ENCODE measurements around the gene SNCAIP.

The SNCAIP gene

DNA sequence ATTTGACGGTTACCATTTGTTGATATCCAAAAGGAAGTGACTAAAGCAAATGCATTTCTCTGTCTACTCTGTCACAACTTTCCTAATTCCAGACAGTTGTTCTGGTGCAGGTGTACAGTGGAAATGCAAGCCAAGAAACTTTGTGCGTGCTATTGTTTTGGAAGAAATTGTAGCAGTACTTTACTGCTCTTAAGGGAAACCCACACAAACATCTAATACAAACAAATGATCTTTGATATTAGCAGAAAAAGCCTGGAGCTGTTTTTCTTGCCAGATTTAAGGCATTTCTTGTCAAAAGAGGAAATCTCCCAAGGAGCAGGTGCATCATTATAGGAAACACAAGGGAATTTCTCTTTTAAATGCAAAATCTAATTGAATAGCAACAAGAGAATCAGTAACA is 2.0 kb downstream of the SNCAIP start:
- Histone ChIP-seq H3K27me3 (ENCODE audit: insufficient read depth, poor library complexity, severe bottlenecking) (peaks cover 5% of the 10 kb centered on the region), H3K4me3 (replicated peaks; ENCODE audit: insufficient read depth, low read length) (no peak overlapping the region), H3K27ac (replicated peaks) (no peak overlapping the region)
- DNase-seq (ENCODE audit: low read depth in 1 of 2, low spot score in 1 of 2), result no peak
- TF ChIP-seq GABPA (IDR thresholded peaks at IDR 0.05; ENCODE audit: low read depth) (no peak), SPI1 (IDR thresholded peaks at IDR 0.05; ENCODE audit: borderline replicate concordance, low read depth) (no peak)
- TF ChIP-seq, protein P1, sequence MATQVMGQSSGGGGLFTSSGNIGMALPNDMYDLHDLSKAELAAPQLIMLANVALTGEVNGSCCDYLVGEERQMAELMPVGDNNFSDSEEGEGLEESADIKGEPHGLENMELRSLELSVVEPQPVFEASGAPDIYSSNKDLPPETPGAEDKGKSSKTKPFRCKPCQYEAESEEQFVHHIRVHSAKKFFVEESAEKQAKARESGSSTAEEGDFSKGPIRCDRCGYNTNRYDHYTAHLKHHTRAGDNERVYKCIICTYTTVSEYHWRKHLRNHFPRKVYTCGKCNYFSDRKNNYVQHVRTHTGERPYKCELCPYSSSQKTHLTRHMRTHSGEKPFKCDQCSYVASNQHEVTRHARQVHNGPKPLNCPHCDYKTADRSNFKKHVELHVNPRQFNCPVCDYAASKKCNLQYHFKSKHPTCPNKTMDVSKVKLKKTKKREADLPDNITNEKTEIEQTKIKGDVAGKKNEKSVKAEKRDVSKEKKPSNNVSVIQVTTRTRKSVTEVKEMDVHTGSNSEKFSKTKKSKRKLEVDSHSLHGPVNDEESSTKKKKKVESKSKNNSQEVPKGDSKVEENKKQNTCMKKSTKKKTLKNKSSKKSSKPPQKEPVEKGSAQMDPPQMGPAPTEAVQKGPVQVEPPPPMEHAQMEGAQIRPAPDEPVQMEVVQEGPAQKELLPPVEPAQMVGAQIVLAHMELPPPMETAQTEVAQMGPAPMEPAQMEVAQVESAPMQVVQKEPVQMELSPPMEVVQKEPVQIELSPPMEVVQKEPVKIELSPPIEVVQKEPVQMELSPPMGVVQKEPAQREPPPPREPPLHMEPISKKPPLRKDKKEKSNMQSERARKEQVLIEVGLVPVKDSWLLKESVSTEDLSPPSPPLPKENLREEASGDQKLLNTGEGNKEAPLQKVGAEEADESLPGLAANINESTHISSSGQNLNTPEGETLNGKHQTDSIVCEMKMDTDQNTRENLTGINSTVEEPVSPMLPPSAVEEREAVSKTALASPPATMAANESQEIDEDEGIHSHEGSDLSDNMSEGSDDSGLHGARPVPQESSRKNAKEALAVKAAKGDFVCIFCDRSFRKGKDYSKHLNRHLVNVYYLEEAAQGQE (IDR thresholded peaks at IDR 0.05; ENCODE audit: insufficient replicate concordance, low read depth), result no peak

DNA sequence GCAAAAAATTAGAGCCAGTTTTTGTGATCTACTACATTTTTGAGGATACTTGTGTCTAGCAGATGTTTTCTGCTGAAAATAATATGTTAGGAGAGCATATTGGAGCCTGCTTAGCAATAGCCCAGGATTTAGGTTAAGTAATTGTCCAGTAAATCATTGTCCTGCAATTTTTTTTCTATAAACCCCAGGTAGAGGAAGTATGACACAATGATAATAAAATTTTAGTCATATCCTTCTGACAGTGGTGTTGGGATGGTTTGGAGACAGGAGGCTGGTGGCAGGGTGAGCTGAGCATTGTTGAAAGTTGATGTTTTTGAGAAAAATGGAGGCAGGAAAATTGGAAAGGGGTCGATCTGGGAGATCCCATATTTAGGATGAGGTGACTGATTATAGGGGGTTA is 3.5 kb downstream of the SNCAIP start:
- TF ChIP-seq GABPA (IDR thresholded peaks at IDR 0.05; ENCODE audit: low read depth), result no peak
- TF ChIP-seq, protein P2, sequence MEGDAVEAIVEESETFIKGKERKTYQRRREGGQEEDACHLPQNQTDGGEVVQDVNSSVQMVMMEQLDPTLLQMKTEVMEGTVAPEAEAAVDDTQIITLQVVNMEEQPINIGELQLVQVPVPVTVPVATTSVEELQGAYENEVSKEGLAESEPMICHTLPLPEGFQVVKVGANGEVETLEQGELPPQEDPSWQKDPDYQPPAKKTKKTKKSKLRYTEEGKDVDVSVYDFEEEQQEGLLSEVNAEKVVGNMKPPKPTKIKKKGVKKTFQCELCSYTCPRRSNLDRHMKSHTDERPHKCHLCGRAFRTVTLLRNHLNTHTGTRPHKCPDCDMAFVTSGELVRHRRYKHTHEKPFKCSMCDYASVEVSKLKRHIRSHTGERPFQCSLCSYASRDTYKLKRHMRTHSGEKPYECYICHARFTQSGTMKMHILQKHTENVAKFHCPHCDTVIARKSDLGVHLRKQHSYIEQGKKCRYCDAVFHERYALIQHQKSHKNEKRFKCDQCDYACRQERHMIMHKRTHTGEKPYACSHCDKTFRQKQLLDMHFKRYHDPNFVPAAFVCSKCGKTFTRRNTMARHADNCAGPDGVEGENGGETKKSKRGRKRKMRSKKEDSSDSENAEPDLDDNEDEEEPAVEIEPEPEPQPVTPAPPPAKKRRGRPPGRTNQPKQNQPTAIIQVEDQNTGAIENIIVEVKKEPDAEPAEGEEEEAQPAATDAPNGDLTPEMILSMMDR (IDR thresholded peaks at IDR 0.05; ENCODE audit: insufficient read depth, low read length), result no peak
- TF ChIP-seq, protein P1 (IDR thresholded peaks at IDR 0.05; ENCODE audit: insufficient replicate concordance, low read depth), result no peak
- Histone ChIP-seq H3K27me3 (ENCODE audit: insufficient read depth, poor library complexity, severe bottlenecking) (peaks cover 5% of the 10 kb centered on the region), H3K27ac (replicated peaks) (no peak overlapping the region), H3K4me3 (replicated peaks; ENCODE audit: insufficient read depth, low read length) (no peak overlapping the region)
- no peak for DNase-seq (ENCODE audit: low read depth in 1 of 2, low spot score in 1 of 2)

DNA sequence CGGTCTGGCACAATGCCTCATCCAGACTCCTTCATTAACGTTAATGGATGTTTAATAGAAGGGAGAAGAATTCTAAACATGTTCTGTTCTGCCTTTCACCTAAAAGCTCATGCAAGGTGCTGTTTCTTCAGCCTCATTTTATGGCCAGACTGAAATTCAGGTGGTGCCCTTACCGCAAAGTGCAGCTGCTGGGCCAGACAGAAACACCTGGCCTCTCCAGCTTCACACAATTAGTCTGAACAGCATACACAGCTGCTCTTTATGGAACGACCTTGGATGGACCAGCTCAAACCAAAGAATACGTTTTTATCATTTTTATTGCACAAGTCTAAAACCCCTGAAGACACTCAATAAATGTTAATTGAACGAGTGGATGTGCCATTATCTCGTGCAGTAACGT is 4.6 kb downstream of the SNCAIP start:
- Histone ChIP-seq H3K27me3 (ENCODE audit: insufficient read depth, poor library complexity, severe bottlenecking) (peaks cover 5% of the 10 kb centered on the region), H3K4me3 (replicated peaks; ENCODE audit: insufficient read depth, low read length) (no peak overlapping the region), H3K27ac (replicated peaks) (no peak overlapping the region)
- no peak for DNase-seq (ENCODE audit: low read depth in 1 of 2, low spot score in 1 of 2)
- no peak for TF ChIP-seq POLR2AphosphoS5 (IDR thresholded peaks at IDR 0.05; ENCODE audit: low read depth)
- TF ChIP-seq, protein P2 (IDR thresholded peaks at IDR 0.05; ENCODE audit: insufficient read depth, low read length), result no peak
- TF ChIP-seq, protein P1 (IDR thresholded peaks at IDR 0.05; ENCODE audit: insufficient replicate concordance, low read depth), result no peak

DNA sequence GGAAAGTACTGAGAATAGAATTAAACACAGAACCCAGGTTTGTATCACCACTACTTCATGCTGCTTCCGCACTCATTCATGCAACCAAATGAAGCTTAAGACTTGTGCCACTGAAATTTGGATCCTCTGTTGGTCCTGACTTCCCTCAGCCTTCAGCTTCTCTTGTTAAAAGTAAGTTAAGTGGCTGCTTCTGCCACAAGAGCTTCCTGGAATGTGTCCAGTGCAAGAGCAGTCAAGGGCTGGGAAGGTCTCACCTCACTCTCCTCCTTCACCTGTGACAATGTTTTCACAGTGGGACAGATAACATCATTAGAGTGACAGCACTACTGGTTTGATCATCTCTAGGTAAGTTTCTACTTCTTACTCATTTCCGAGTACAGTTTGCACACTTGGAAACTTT is 7.9 kb downstream of the SNCAIP start:
- Histone ChIP-seq H3K27me3 (ENCODE audit: insufficient read depth, poor library complexity, severe bottlenecking) (no peaks in the 10 kb centered on the region), H3K27ac (replicated peaks) (no peak overlapping the region), H3K4me3 (replicated peaks; ENCODE audit: insufficient read depth, low read length) (no peak overlapping the region)
- TF ChIP-seq SPI1 (IDR thresholded peaks at IDR 0.05; ENCODE audit: borderline replicate concordance, low read depth), result no peak
- TF ChIP-seq, protein P1 (IDR thresholded peaks at IDR 0.05; ENCODE audit: insufficient replicate concordance, low read depth), result no peak
- TF ChIP-seq, protein P2 (IDR thresholded peaks at IDR 0.05; ENCODE audit: insufficient read depth, low read length), result no peak
- TF ChIP-seq GABPA (IDR thresholded peaks at IDR 0.05; ENCODE audit: low read depth), result no peak
- no peak for TF ChIP-seq POLR2AphosphoS5 (IDR thresholded peaks at IDR 0.05; ENCODE audit: low read depth)
- DNase-seq (ENCODE audit: low read depth in 1 of 2, low spot score in 1 of 2), result no peak
